ENCODE measurements around the gene TCL1A. TPM values are rescaled to one million over a fixed set of nuclear protein-coding genes. Genes with fewer than 3 reads are reported as not detected.
A peak's percentile ranks its signal among the peaks of the same experiment; 100 is the strongest.
"Not testable (repeated sequence)": the region's sequence is repeated elsewhere in the genome, so short reads cannot be mapped to it uniquely, and the experiment has no call there.

The TCL1A gene
- total RNA-seq, 1 donor from 2014 or later, result not detected

DNA sequence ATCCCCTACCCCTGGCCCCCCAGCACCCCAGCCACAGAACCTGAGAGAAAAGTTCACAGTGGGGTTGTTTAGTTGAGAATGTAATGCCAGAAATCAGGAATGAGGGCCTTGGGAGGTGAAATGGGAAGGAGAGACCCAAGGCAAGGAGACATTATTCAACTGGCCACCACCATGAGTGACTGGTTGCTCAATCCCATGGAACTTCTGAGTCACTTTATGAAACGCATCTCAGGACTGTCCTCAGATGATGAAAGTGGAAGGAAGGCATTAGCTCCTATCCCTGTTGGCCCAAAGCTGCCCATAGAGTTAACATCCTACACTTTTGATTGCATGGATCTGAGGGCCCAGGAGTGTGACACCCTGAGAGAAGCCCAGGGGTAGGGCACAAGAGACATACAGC lies 25.4 kb upstream of the TCL1A start:
- H3K4me3 ChIP-seq, result no peak overlapping the region
- H3K36me3 ChIP-seq, result no peaks in the 10 kb centered on the region
- no peaks in the 10 kb centered on the region for H3K27me3 ChIP-seq
- peak in 1 of 2 donors; percentile 49 for DNase-seq (ENCODE audit: extremely low spot score in 2 of 2)
- H3K27ac ChIP-seq, result no peak overlapping the region
- intact Hi-C loops (cut with DNase I), result no loop called here
- H3K4me1 ChIP-seq, result no peaks in the 10 kb centered on the region
- TF ChIP-seq, protein P1, sequence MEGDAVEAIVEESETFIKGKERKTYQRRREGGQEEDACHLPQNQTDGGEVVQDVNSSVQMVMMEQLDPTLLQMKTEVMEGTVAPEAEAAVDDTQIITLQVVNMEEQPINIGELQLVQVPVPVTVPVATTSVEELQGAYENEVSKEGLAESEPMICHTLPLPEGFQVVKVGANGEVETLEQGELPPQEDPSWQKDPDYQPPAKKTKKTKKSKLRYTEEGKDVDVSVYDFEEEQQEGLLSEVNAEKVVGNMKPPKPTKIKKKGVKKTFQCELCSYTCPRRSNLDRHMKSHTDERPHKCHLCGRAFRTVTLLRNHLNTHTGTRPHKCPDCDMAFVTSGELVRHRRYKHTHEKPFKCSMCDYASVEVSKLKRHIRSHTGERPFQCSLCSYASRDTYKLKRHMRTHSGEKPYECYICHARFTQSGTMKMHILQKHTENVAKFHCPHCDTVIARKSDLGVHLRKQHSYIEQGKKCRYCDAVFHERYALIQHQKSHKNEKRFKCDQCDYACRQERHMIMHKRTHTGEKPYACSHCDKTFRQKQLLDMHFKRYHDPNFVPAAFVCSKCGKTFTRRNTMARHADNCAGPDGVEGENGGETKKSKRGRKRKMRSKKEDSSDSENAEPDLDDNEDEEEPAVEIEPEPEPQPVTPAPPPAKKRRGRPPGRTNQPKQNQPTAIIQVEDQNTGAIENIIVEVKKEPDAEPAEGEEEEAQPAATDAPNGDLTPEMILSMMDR (IDR thresholded peaks at IDR 0.05), result no peak
- no peaks in the 10 kb centered on the region for H3K9me3 ChIP-seq

DNA sequence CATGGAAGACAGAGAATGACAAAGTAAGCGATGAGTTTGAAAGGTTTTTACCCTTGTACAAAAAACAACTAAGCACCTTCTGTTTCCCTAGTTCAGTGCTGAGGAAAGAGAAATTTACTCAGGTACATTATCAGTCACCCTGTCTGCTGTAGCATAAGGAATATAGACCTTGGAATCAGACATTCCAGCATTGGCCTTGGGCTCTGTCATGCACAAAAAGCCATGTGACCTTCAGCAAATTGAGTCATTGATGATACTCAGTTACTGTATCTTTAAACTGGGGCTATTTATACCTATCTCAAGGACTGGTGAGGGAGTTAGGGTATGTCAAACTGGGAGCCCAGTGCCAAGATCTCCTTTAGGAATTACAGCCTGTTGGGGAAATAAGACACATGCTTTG lies 19.3 kb upstream of the TCL1A start:
- Histone ChIP-seq H3K4me3 (no peak overlapping the region), H3K4me1 (no peaks in the 10 kb centered on the region), H3K27ac (no peak overlapping the region), H3K36me3 (no peaks in the 10 kb centered on the region), H3K27me3 (no peaks in the 10 kb centered on the region), H3K9me3 (no peaks in the 10 kb centered on the region)
- intact Hi-C loops (cut with DNase I), result no loop called here
- DNase-seq (ENCODE audit: extremely low spot score in 2 of 2), result no peak
- TF ChIP-seq POLR2AphosphoS5 (IDR thresholded peaks at IDR 0.05; ENCODE audit: insufficient read depth in 1 of 2, low read depth in 1 of 2) (no peak), POLR2A (IDR thresholded peaks at IDR 0.05) (no peak)
- TF ChIP-seq, protein P1 (IDR thresholded peaks at IDR 0.05), result no peak

DNA sequence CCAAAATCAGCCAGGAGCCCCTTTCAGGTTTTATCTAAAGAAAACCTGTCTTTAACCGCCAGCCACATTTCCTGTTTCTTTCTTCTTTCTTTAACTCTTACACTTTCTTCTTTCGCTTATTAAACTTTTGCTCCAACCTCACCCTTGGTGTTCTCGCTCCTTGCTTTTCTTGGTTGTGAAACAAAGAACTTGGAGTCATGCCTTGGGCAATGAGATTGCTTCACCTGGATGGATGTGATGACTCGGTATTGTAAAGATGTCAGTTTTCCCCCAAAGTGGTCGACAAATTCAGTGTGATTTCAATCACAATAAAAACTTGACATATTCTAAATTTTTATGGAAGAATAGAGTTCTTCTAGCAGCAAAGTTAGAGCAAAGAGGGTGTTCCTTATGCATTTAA lies 16.2 kb upstream of the TCL1A start:
- Histone ChIP-seq H3K27me3 (no peaks in the 10 kb centered on the region), H3K27ac (no peak overlapping the region), H3K36me3 (no peaks in the 10 kb centered on the region), H3K4me1 (no peaks in the 10 kb centered on the region), H3K4me3 (no peak overlapping the region), H3K9me3 (no peaks in the 10 kb centered on the region)
- DNase-seq (ENCODE audit: extremely low spot score in 2 of 2), result no peak
- intact Hi-C loops (cut with DNase I), result no loop called here
- TF ChIP-seq, protein P1 (IDR thresholded peaks at IDR 0.05), result no peak
- TF ChIP-seq POLR2A (IDR thresholded peaks at IDR 0.05), result no peak

DNA sequence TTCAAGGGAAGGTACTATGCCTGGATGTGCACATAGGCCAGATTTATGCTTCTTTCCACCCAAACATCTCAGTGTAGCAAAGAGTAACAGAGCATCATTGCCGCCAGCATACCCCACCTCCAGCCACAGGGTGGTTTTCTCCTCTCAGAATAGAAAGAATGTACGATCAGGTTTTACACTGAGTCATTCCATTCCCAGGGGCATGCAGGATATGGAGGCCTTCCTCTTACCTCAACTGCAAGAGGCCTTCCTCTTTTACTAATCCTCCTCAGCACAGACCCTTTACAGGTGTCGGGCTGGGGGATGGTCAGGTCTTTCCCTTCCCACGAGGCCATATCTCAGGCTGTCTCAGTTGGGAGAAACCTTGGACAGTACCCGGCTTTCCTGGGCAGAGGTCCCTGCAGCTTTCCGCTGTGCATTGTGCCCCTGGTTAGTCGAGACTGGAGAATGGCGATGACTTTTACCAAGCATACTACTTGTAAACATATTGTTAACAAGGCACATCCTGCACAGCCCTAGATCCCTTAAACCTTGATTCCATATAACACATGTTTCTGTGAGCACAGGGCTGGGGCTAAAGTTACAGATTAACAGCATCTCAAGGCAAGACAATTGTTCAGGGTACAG lies 15.6 kb upstream of the TCL1A start:
- DNase-seq (ENCODE audit: extremely low spot score in 2 of 2), result peak in 1 of 2 donors; percentile 18
- H3K27ac ChIP-seq; H3K36me3 ChIP-seq; H3K27me3 ChIP-seq; H3K9me3 ChIP-seq; H3K4me1 ChIP-seq; intact Hi-C loops (cut with DNase I); H3K4me3 ChIP-seq: not testable (repeated sequence)

DNA sequence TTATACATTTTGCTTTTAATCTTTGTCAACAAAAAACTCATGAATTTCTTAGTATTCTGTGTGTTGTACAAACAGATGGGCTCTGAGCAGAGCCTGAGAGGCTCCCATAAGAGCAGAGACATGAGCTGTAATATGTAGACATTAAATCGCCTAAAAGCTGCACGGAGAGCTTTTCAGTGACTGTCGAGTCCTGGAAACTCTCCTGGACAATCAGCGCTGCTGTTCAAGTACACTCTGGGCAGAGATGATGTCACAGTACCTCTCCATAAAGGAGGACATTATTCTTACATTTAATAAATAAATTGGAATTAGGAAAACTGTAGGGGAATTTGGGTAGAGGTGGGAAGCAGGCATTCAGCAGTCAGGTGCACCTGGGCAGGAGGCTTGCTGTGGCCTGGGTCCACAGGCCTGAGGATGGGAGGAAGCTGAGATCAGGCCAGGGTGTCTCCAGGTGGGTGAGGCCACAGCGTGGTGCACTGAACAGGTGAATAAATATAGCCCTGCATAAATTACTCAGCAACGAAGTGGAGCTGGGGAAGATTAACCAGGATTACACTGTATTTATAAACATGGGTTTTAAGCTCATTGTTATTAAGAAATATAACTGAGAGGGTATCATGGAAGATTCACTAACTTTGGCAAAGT lies 13.3 kb upstream of the TCL1A start:
- Histone ChIP-seq H3K9me3 (no peaks in the 10 kb centered on the region), H3K4me3 (no peak overlapping the region), H3K27ac (no peak overlapping the region), H3K4me1 (no peaks in the 10 kb centered on the region), H3K27me3 (no peaks in the 10 kb centered on the region), H3K36me3 (no peaks in the 10 kb centered on the region)
- TF ChIP-seq POLR2AphosphoS5 (IDR thresholded peaks at IDR 0.05; ENCODE audit: insufficient read depth in 1 of 2, low read depth in 1 of 2), result no peak
- TF ChIP-seq, protein P1 (IDR thresholded peaks at IDR 0.05), result no peak
- no peak for TF ChIP-seq POLR2A (IDR thresholded peaks at IDR 0.05)
- no peak for DNase-seq (ENCODE audit: extremely low spot score in 2 of 2)
- intact Hi-C loops (cut with DNase I), result no loop called here

Data from vagina (tissue), 2 donors.